ENCODE data around the gene RAVER2. TPM values are rescaled to one million over a fixed set of nuclear protein-coding genes. Genes with fewer than 3 reads are reported as not detected.

The RAVER2 gene
- total RNA-seq, 1 experiment from 2014 or later = 12.8 TPM

DNA sequence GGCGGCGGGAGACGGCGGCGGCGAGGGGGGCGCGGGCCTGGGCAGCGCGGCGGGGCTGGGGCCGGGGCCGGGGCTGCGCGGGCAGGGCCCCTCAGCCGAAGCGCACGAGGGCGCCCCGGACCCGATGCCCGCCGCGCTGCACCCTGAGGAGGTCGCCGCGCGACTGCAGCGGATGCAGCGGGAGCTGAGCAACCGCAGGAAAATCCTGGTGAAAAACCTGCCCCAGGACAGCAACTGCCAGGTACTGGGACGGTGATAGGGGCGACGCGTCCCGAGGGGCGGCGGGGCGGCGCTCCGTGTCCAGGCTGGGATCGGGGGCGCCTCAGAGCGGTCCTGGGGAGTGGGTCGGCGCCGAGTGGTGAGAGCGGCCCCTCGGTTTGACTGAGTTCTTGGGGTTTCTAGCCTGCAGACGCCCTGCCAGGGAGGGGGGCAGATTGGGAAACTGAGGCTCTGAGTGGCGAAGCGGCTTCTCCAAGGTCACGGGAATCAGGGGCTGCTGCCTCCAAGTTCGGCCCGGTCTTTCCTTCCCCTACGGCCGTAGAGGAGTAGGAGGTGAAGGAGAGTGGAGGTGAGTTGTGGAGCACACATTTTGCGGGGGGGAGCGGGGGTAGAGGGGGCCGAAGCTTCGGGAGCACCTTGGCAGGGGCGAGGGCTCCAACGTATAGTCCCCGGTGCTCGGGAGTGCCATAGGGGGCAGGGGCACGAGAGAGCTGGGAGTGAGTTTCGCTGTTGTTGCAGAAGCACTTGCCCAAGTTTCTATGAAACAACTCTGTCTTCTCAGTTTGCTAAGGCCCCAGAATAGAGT, 508 bp downstream of the RAVER2 start:
- no TSS peak for BruUV-seq (replicated peaks)
- intact Hi-C loops (cut with micrococcal nuclease; ENCODE audit: unreplicated experiment) = loop anchor here (2.0 kb wide), 1 partner anchor 59 kb away; no protein-coding TSS in a partner anchor
- Mint-ChIP-seq H3K36me3 (ENCODE audit: insufficient read depth, unreplicated experiment) (peaks cover 21% of the 10 kb centered on the region), H3K9me3 (ENCODE audit: low read depth, unreplicated experiment) (no peaks in the 10 kb centered on the region), H3K27me3 (ENCODE audit: unreplicated experiment) (no peaks in the 10 kb centered on the region), H3K4me3 (ENCODE audit: low read depth, unreplicated experiment) (peak overlapping the region; percentile 94), H3K4me1 (ENCODE audit: low read depth, unreplicated experiment) (peaks cover 23% of the 10 kb centered on the region), H3K27ac (ENCODE audit: unreplicated experiment) (no peak overlapping the region)
- CTCF ChIA-PET = no interaction called here
- TF ChIP-seq, protein P1, sequence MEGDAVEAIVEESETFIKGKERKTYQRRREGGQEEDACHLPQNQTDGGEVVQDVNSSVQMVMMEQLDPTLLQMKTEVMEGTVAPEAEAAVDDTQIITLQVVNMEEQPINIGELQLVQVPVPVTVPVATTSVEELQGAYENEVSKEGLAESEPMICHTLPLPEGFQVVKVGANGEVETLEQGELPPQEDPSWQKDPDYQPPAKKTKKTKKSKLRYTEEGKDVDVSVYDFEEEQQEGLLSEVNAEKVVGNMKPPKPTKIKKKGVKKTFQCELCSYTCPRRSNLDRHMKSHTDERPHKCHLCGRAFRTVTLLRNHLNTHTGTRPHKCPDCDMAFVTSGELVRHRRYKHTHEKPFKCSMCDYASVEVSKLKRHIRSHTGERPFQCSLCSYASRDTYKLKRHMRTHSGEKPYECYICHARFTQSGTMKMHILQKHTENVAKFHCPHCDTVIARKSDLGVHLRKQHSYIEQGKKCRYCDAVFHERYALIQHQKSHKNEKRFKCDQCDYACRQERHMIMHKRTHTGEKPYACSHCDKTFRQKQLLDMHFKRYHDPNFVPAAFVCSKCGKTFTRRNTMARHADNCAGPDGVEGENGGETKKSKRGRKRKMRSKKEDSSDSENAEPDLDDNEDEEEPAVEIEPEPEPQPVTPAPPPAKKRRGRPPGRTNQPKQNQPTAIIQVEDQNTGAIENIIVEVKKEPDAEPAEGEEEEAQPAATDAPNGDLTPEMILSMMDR (IDR thresholded peaks at IDR 0.05; ENCODE audit: unreplicated experiment) = no peak
- peak; percentile 24 for DNase-seq

DNA sequence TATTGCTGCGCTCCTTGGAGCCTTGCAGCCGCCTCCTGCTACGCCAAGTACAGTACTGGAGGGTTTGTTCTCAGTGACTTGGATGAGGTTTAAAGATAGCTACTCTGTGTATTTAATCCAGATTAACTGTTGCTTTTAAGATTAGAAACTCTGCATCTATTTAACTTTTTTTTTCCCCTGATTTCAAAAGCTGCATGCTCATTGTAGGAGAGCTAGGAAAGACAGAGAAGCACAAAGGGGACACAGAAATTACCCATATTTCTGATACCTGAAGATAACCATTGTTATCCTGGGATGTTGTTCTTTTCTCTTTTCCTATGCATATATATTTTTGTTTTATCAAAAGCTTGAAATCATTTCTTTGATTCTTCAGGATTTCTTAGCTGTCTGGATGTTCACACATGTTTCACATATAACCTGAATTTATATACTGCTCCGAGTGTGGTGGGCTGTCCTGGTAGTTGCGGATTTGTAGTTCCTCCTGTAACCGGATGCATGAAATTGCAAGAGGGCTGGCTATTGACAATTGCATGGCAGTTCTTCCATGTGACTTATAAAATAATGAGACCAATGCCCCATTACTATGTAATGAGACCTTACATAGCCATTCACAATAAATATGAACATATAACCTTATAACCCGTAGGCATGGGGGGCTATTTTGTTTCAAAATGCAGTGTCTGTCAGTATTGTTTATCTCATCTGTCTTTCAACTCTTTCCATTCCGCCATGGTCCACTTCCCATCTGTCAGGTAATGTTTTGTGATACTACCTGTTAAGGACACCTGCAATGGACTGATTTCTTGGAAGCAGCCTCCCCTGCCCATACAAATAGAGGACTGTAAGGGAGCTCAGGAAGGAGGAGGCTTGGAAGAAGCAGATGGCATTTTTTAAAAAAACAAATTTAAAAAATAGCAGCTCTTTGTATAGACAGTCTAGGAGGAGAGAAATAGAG, 1.4 kb downstream of the RAVER2 start:
- H3K4me3 Mint-ChIP-seq (ENCODE audit: low read depth, unreplicated experiment) = peak overlapping the region; percentile 94
- peaks cover 23% of the 10 kb centered on the region for H3K4me1 Mint-ChIP-seq (ENCODE audit: low read depth, unreplicated experiment)
- DNase-seq = no peak
- no peaks in the 10 kb centered on the region for H3K27me3 Mint-ChIP-seq (ENCODE audit: unreplicated experiment)
- H3K27ac Mint-ChIP-seq (ENCODE audit: unreplicated experiment) = no peak overlapping the region
- CTCF ChIA-PET = no interaction called here
- TSS peak; percentile 50 for BruUV-seq (replicated peaks)
- peaks cover 21% of the 10 kb centered on the region for H3K36me3 Mint-ChIP-seq (ENCODE audit: insufficient read depth, unreplicated experiment)
- TF ChIP-seq, protein P1 (IDR thresholded peaks at IDR 0.05; ENCODE audit: unreplicated experiment) = no peak
- H3K9me3 Mint-ChIP-seq (ENCODE audit: low read depth, unreplicated experiment) = no peaks in the 10 kb centered on the region
- intact Hi-C loops (cut with micrococcal nuclease; ENCODE audit: unreplicated experiment) = loop anchor here (2.0 kb wide), 1 partner anchor 59 kb away; no protein-coding TSS in a partner anchor

DNA sequence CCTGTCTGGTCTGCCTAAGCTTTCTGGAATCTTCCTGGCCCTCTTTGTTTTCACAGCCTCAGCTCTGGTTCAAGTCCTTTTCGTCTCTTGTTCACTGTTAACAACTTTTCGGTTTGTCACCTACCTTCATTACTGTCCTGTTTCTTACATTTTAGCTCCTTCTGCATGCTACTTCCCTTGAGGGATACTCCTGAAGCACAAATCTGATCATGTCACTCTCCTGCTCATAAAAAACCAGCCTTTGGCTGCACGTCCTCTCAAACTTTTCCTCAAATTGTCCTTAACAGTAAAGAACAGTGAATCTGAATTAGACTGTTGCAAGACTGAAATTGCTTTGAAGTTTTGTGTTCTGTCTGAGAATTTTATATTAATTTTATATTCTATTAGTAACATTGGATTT, 3.3 kb downstream of the RAVER2 start:
- H3K4me3 Mint-ChIP-seq (ENCODE audit: low read depth, unreplicated experiment) = no peak overlapping the region
- no peaks in the 10 kb centered on the region for H3K27me3 Mint-ChIP-seq (ENCODE audit: unreplicated experiment)
- TF ChIP-seq, protein P1 (IDR thresholded peaks at IDR 0.05; ENCODE audit: unreplicated experiment) = no peak
- DNase-seq = no peak
- no peak overlapping the region for H3K27ac Mint-ChIP-seq (ENCODE audit: unreplicated experiment)
- no peaks in the 10 kb centered on the region for H3K9me3 Mint-ChIP-seq (ENCODE audit: low read depth, unreplicated experiment)
- peaks cover 21% of the 10 kb centered on the region for H3K4me1 Mint-ChIP-seq (ENCODE audit: low read depth, unreplicated experiment)
- intact Hi-C loops (cut with micrococcal nuclease; ENCODE audit: unreplicated experiment) = no loop called here
- BruUV-seq (replicated peaks) = TSS peak; percentile 5
- H3K36me3 Mint-ChIP-seq (ENCODE audit: insufficient read depth, unreplicated experiment) = peaks cover 21% of the 10 kb centered on the region
- CTCF ChIA-PET = no interaction called here

DNA sequence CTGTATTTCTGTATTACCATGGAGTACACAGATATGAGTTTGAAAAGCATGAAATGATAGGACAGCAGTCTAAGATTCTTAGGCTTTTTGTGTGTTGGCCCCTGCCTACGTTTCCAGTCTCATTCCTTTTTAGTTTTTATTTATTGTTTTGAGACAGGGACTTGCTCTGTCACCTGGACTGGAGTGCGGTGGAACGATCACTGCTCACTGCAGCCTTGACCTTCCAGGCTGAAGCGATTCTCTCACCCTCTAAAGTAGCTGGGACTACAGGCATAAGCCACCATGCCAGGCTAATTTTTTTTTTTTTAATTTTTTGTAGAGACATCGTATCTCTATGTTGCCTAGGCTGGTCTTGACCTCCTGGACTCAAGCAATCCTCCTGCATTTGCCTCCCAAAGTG, 3.8 kb downstream of the RAVER2 start:
- no peak overlapping the region for H3K27ac Mint-ChIP-seq (ENCODE audit: unreplicated experiment)
- peaks cover 21% of the 10 kb centered on the region for H3K36me3 Mint-ChIP-seq (ENCODE audit: insufficient read depth, unreplicated experiment)
- peaks cover 16% of the 10 kb centered on the region for H3K4me1 Mint-ChIP-seq (ENCODE audit: low read depth, unreplicated experiment)
- no peaks in the 10 kb centered on the region for H3K9me3 Mint-ChIP-seq (ENCODE audit: low read depth, unreplicated experiment)
- no peaks in the 10 kb centered on the region for H3K27me3 Mint-ChIP-seq (ENCODE audit: unreplicated experiment)
- DNase-seq = no peak
- TF ChIP-seq, protein P1 (IDR thresholded peaks at IDR 0.05; ENCODE audit: unreplicated experiment) = no peak
- CTCF ChIA-PET = no interaction called here
- intact Hi-C loops (cut with micrococcal nuclease; ENCODE audit: unreplicated experiment) = no loop called here
- BruUV-seq (replicated peaks) = no TSS peak
- no peak overlapping the region for H3K4me3 Mint-ChIP-seq (ENCODE audit: low read depth, unreplicated experiment)

All from Calu3 (cell line).